Fibroblast of mammary gland (primary cell): ENCODE results near the gene HIP1.

Experiments
- DNase-seq: peaks from one replicate; pipeline ENCODE4 v3.0.0-alpha.2; 2010; ENCODE audit warnings: low read depth
- H3K4me3 ChIP-seq: 2 replicates; pipeline ENCODE4 v1.5.1; 2011; ENCODE audit warnings: low read depth, mild to moderate bottlenecking, low read length, moderate library complexity; ENCODE audit not compliant: control insufficient read depth
- TF ChIP-seq, protein P1 (sequence below): conservative IDR thresholded peaks from 2 replicates; pipeline ENCODE4 v1.5.1; 2011; ENCODE audit warnings: low read depth, low read length, inconsistent platforms; ENCODE audit not compliant: control insufficient read depth, insufficient read depth

Gene HIP1

DNA sequence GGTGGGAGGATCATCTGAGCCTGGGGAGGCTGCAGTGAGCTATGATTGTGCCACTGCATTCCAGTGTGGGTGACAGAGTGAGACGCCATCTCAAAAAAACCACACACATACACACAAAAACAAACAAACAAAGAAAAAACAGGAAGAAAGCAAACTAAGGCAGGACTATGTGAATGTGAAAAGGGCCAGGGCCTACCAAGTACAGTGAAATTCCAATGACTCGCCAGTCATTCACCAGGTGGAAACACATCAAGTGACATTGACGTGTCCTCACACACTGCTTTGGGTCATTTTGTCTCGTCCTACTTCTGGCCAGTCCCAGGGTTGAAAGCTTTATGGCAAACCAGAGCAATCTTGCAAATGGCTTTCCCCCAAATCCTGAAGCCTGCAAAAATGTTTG is 79.9 kb downstream of the HIP1 start:
- TF ChIP-seq, protein P1, sequence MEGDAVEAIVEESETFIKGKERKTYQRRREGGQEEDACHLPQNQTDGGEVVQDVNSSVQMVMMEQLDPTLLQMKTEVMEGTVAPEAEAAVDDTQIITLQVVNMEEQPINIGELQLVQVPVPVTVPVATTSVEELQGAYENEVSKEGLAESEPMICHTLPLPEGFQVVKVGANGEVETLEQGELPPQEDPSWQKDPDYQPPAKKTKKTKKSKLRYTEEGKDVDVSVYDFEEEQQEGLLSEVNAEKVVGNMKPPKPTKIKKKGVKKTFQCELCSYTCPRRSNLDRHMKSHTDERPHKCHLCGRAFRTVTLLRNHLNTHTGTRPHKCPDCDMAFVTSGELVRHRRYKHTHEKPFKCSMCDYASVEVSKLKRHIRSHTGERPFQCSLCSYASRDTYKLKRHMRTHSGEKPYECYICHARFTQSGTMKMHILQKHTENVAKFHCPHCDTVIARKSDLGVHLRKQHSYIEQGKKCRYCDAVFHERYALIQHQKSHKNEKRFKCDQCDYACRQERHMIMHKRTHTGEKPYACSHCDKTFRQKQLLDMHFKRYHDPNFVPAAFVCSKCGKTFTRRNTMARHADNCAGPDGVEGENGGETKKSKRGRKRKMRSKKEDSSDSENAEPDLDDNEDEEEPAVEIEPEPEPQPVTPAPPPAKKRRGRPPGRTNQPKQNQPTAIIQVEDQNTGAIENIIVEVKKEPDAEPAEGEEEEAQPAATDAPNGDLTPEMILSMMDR, result no peak
- DNase-seq, result no peak
- no peak overlapping the region for H3K4me3 ChIP-seq

GRCh38 chr7:75658369-75658768 is 80.4 kb downstream of the HIP1 start:
- no peak overlapping the region for H3K4me3 ChIP-seq
- DNase-seq, result no peak
- TF ChIP-seq, protein P1, result no peak

DNA sequence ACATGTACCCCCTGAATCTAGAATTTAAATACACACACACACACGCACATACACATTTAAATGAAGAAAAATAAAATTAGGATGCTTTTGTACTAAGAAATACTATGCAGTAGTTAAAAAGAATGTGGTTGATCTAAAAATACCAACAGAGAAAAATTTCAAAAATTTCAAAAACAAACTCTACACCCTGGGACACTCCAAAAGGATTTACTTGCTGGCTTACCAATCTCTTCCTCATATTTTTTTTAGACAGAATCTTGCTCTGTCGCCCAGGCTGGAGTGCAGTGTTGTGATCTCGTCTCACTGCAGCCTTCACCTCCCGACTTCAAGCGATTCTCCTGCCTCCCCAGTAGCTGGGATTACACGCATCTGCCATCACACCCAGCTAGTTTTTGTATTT is 80.9 kb downstream of the HIP1 start:
- H3K4me3 ChIP-seq, result no peak overlapping the region
- DNase-seq, result no peak
- TF ChIP-seq, protein P1, result no peak

DNA sequence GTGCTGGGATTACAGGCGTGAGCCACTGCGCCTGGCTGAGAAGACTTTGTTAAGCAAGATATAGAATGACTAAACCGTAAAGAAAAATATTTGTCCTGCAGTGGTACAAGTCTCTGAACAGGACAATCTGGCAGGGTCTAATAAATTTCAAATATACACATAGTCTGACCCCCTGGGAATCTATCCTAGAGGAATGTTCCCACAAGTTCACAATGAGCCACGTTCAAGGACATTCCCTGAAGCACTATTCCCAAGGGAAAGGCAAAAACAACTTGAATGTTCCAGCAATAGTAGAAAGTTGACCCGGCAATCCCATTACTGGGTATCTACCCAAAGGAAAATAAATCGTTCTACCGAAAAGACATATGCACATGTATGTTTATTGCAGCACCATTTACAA is 82.0 kb downstream of the HIP1 start:
- TF ChIP-seq, protein P1, result no peak
- no peak for DNase-seq
- no peak overlapping the region for H3K4me3 ChIP-seq

- no peak for DNase-seq
- TF ChIP-seq, protein P1, result no peak
- no peak overlapping the region for H3K4me3 ChIP-seq
These were observed 83.2 kb downstream of the HIP1 start for GRCh38 chr7:75655536-75655935.

GRCh38 chr7:75654855-75655254 is 83.9 kb downstream of the HIP1 start:
- no peak for DNase-seq
- TF ChIP-seq, protein P1, result no peak

GRCh38 chr7:75653651-75654050 is 85.1 kb downstream of the HIP1 start:
- H3K4me3 ChIP-seq, result no peak overlapping the region
- no peak for DNase-seq
- TF ChIP-seq, protein P1, result no peak

More at GRCh38 chr7:75654855-75655254, 83.9 kb downstream of the HIP1 start:
- no peak overlapping the region for H3K4me3 ChIP-seq
